ENCODE data around the gene TRIM71. TPM values are rescaled to one million over a fixed set of nuclear protein-coding genes. Genes with fewer than 3 reads are reported as not detected.
"Not testable (repeated sequence)": the region's sequence is repeated elsewhere in the genome, so short reads cannot be mapped to it uniquely, and the experiment has no call there.

The TRIM71 gene
- polyA plus RNA-seq, 3 donors = 0.02 to 0.33 (median 0.06) TPM

DNA sequence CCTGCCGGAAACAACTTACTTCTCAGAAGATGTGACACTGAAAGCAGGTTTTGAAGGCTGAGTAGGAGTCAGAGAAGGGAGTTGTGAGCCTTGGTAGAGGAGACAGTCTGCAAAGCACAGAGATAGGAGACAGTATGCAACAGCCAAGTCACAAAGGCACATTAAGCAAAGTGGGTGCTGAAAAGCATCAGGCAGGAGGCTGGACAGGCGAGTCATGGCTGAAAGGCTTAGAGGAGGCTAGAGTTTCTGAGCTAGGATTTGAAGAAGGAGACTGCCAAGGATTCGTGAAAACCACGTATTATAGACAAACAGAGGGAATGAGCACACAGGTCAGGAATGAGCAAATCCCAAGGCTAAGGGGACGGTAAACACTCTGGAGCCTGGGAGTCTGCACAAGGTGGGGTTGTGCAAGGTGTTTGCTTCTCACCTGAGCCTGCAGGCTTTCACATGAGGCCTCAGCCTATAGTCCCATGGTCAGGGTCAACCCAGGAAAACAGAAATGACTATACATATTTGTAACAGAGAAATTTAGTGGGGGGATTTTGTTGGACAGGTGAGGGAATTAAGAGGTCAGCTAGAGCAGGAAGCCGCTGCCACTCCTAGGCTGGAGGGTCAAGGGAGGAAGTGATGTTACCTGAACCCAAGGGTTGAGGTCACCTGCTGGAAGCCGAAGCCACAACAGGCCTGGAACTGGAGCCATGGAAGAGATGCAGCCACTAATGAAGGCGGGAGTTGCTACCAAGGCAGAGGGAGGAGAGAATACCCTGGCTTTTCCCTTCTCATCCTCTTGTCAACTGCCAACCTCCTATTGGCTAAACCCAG is 23.1 kb upstream of the TRIM71 start:
- Histone ChIP-seq H4K20me1 (ENCODE audit: insufficient read depth, low read length) (no peaks in the 10 kb centered on the region), H3K4me3 (replicated peaks in 1 of 3; ENCODE audit: low read depth in 2 of 3, low read length in 3 of 3) (no peak overlapping the region), H3K9ac (ENCODE audit: insufficient read depth, low read length, poor library complexity, severe bottlenecking) (no peak overlapping the region), H3K27ac (ENCODE audit: low read depth in 1 of 2, low read length in 2 of 2) (no peak overlapping the region), H3K27me3 (ENCODE audit: control insufficient read depth in 2 of 2, insufficient read depth in 2 of 2, low read length in 2 of 2) (no peaks in the 10 kb centered on the region), H3K4me1 (ENCODE audit: control insufficient read depth in 1 of 2, insufficient read depth in 2 of 2, low read length in 2 of 2) (no peaks in the 10 kb centered on the region), H2AFZ (ENCODE audit: insufficient read depth, low read depth, low read length, poor library complexity, severe bottlenecking) (no peak overlapping the region), H3K79me2 (ENCODE audit: insufficient read depth, low read length) (no peaks in the 10 kb centered on the region), H3K4me2 (replicated peaks; ENCODE audit: extremely low read depth, low read length, poor library complexity, severe bottlenecking) (no peak overlapping the region), H3K9me3 (replicated peaks in 1 of 2; ENCODE audit: control insufficient read depth in 1 of 2, insufficient read depth in 1 of 2, low read length in 2 of 2) (no peaks in the 10 kb centered on the region), H3K36me3 (replicated peaks in 1 of 2; ENCODE audit: control insufficient read depth in 1 of 2, insufficient read depth in 2 of 2, low read length in 2 of 2) (no peaks in the 10 kb centered on the region)
- H3K4me1 Mint-ChIP-seq = no peaks in the 10 kb centered on the region
- H3K4me3 Mint-ChIP-seq = no peak overlapping the region
- intact Hi-C loops (cut with micrococcal nuclease) = no loop called here
- WGBS (ENCODE audit: insufficient coverage) = 98% methylated on average over 7 of the region's 8 CpGs
- peaks cover 0 to 3% (median 2%) of the 10 kb centered on the region in 3 donors for H3K27me3 Mint-ChIP-seq (ENCODE audit: low read depth in 3 of 3)
- no peaks in the 10 kb centered on the region for H3K36me3 Mint-ChIP-seq
- peaks cover 0 to 4% (median 0%) of the 10 kb centered on the region in 7 donors for H3K9me3 Mint-ChIP-seq
- no peak for DNase-seq
- TF ChIP-seq, protein P1, sequence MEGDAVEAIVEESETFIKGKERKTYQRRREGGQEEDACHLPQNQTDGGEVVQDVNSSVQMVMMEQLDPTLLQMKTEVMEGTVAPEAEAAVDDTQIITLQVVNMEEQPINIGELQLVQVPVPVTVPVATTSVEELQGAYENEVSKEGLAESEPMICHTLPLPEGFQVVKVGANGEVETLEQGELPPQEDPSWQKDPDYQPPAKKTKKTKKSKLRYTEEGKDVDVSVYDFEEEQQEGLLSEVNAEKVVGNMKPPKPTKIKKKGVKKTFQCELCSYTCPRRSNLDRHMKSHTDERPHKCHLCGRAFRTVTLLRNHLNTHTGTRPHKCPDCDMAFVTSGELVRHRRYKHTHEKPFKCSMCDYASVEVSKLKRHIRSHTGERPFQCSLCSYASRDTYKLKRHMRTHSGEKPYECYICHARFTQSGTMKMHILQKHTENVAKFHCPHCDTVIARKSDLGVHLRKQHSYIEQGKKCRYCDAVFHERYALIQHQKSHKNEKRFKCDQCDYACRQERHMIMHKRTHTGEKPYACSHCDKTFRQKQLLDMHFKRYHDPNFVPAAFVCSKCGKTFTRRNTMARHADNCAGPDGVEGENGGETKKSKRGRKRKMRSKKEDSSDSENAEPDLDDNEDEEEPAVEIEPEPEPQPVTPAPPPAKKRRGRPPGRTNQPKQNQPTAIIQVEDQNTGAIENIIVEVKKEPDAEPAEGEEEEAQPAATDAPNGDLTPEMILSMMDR (IDR thresholded peaks at IDR 0.05) = no peak
- H3K27ac Mint-ChIP-seq = no peak overlapping the region

DNA sequence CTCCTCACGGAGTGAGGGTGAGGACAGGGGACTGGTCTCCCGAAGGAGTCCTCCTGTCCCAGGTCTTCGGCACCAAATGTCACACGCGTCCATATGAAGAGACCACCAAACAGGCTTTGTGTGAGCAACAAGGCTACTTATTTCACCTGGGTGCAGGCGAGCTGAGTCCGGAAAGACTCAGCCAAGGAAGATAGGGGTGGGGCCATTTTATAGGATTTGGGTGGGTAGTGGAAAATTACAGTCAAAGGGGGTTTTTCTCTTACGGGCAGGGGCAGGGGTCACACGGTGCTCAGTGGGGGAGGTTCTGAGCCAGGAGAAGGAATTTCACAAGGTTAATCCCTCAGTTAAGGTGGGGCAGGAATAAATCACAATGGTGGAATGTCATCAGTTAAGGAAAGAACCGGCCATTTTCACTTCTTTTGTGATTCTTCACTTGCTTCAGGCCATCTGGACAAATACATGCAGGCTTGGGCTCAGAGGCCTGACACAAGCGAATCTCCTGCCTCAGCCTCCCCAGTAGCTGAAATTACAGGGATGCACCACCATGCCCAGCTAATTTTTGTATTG is 21.3 kb upstream of the TRIM71 start:
- DNase-seq; H3K4me3 Mint-ChIP-seq; H4K20me1 ChIP-seq (ENCODE audit: insufficient read depth, low read length); H3K27me3 Mint-ChIP-seq (ENCODE audit: low read depth in 3 of 3); H3K27me3 ChIP-seq (ENCODE audit: control insufficient read depth in 2 of 2, insufficient read depth in 2 of 2, low read length in 2 of 2); H3K27ac Mint-ChIP-seq; H3K79me2 ChIP-seq (ENCODE audit: insufficient read depth, low read length); H3K4me2 ChIP-seq (replicated peaks; ENCODE audit: extremely low read depth, low read length, poor library complexity, severe bottlenecking); H2AFZ ChIP-seq (ENCODE audit: insufficient read depth, low read depth, low read length, poor library complexity, severe bottlenecking); H3K9ac ChIP-seq (ENCODE audit: insufficient read depth, low read length, poor library complexity, severe bottlenecking); H3K9me3 ChIP-seq (replicated peaks in 1 of 2; ENCODE audit: control insufficient read depth in 1 of 2, insufficient read depth in 1 of 2, low read length in 2 of 2); H3K4me3 ChIP-seq (replicated peaks in 1 of 3; ENCODE audit: low read depth in 2 of 3, low read length in 3 of 3); H3K36me3 ChIP-seq (replicated peaks in 1 of 2; ENCODE audit: control insufficient read depth in 1 of 2, insufficient read depth in 2 of 2, low read length in 2 of 2); H3K36me3 Mint-ChIP-seq; intact Hi-C loops (cut with micrococcal nuclease); H3K4me1 ChIP-seq (ENCODE audit: control insufficient read depth in 1 of 2, insufficient read depth in 2 of 2, low read length in 2 of 2); H3K9me3 Mint-ChIP-seq; H3K4me1 Mint-ChIP-seq; H3K27ac ChIP-seq (ENCODE audit: low read depth in 1 of 2, low read length in 2 of 2): not testable (repeated sequence)
- WGBS (ENCODE audit: insufficient coverage) = 97% methylated on average over 10 of the region's 11 CpGs

All from CD14-positive monocyte (primary cell).